WTC11 (cell line): ENCODE data around the gene SCAF4. TPM values are rescaled to one million over a fixed set of nuclear protein-coding genes. Genes with fewer than 3 reads are reported as not detected.

ENCODE experiments used
- ATAC-seq: fragments of 200-7000 bp; cut with Tn5 transposase; 2 replicates; pipeline ENCODE4 v1.10.0; 2021; ENCODE audit warnings: mild to moderate bottlenecking, moderate library complexity
- CTCF ChIA-PET: fragments of 300-600 bp; sonication (Branson Sonifier 250); formaldehyde crosslinking; loops from one replicate; lab custom pipeline; 2021; ENCODE audit warnings: antibody characterized with exemption; lab: Charles Lee
- POLR2A ChIA-PET: fragments of 350-600 bp; sonication (Branson Sonifier 250); formaldehyde crosslinking; loops from one replicate; lab custom pipeline; 2021; ENCODE audit warnings: antibody characterized with exemption; lab: Charles Lee
- DNase-seq: peaks from one replicate; pipeline ENCODE4 v3.0.0; 2021; ENCODE audit warnings: low spot score
- H3K27ac Mint-ChIP-seq: 2 replicates; pipeline ENCODE4 v1.8.0; 2021; ENCODE audit warnings: mixed read lengths
- H3K27me3 Mint-ChIP-seq: 2 replicates; pipeline ENCODE4 v1.8.0; 2021; ENCODE audit warnings: low read depth, mild to moderate bottlenecking, moderate library complexity, mixed read lengths
- H3K36me3 Mint-ChIP-seq: 2 replicates; pipeline ENCODE4 v1.8.0; 2021; ENCODE audit warnings: mixed read lengths
- H3K4me1 Mint-ChIP-seq: 2 replicates; pipeline ENCODE4 v1.8.0; 2022; ENCODE audit warnings: mixed read lengths
- H3K4me3 Mint-ChIP-seq: 2 replicates; pipeline ENCODE4 v1.8.0; 2021; ENCODE audit warnings: mild to moderate bottlenecking, moderate library complexity, mixed read lengths
- H3K9me3 Mint-ChIP-seq: 2 replicates; pipeline ENCODE4 v1.8.0; 2021; ENCODE audit warnings: mixed read lengths
- CREM ChIP-seq: sonication (generic); formaldehyde crosslinking; IDR thresholded peaks from 2 replicates; pipeline ENCODE4 v1.8.1; 2022; ENCODE audit warnings: mild to moderate bottlenecking, missing genetic modification reagents, moderate library complexity
- ELF4 ChIP-seq: sonication (generic); formaldehyde crosslinking; IDR thresholded peaks from 2 replicates; pipeline ENCODE4 v1.8.1; 2022; ENCODE audit warnings: low read depth, mild to moderate bottlenecking, moderate library complexity, missing genetic modification reagents
- JUN ChIP-seq: sonication (generic); formaldehyde crosslinking; IDR thresholded peaks from 2 replicates; pipeline ENCODE4 v1.8.0; 2023; ENCODE audit warnings: mild to moderate bottlenecking, missing genetic modification reagents
- NFYB ChIP-seq: sonication (generic); formaldehyde crosslinking; conservative IDR thresholded peaks from 2 replicates; pipeline ENCODE4 v1.8.0; 2022; ENCODE audit warnings: low read depth, missing genetic modification reagents
- SOX15 ChIP-seq: fragments of 250-450 bp; sonication (Bioruptor Pico); IDR thresholded peaks from 2 replicates; pipeline ENCODE4 v1.9.0; 2021; ENCODE audit warnings: mild to moderate bottlenecking
- SP1 ChIP-seq: sonication (generic); formaldehyde crosslinking; conservative IDR thresholded peaks from 2 replicates; pipeline ENCODE4 v1.8.1; 2022; ENCODE audit warnings: missing genetic modification reagents
- ZBTB21 ChIP-seq: sonication (generic); formaldehyde crosslinking; IDR thresholded peaks from 2 replicates; pipeline ENCODE4 v1.8.1; 2023; ENCODE audit warnings: mild to moderate bottlenecking, missing genetic modification reagents, borderline replicate concordance
- ZBTB43 ChIP-seq: sonication (generic); formaldehyde crosslinking; IDR thresholded peaks from 2 replicates; pipeline ENCODE4 v1.8.1; 2023; ENCODE audit warnings: mild to moderate bottlenecking, missing genetic modification reagents
- ZNF232 ChIP-seq: sonication (generic); formaldehyde crosslinking; IDR thresholded peaks from 2 replicates; pipeline ENCODE4 v1.8.0; 2022; ENCODE audit warnings: mild to moderate bottlenecking, missing genetic modification reagents
- ZNF263 ChIP-seq: sonication (generic); formaldehyde crosslinking; IDR thresholded peaks from 2 replicates; pipeline ENCODE4 v1.8.1; 2022; ENCODE audit warnings: low read depth, mild to moderate bottlenecking, moderate library complexity, missing genetic modification reagents
- ZNF317 ChIP-seq: sonication (generic); formaldehyde crosslinking; IDR thresholded peaks from 2 replicates; pipeline ENCODE4 v1.8.1; 2023; ENCODE audit warnings: low read depth, mild to moderate bottlenecking, moderate library complexity, missing genetic modification reagents, borderline replicate concordance
- ZNF396 ChIP-seq: fragments of 250-450 bp; sonication (Bioruptor Pico); IDR thresholded peaks from 2 replicates; pipeline ENCODE4 v1.8.0; 2021; ENCODE audit warnings: mild to moderate bottlenecking, moderate library complexity, borderline replicate concordance
- ZNF423 ChIP-seq: fragments of 250-450 bp; sonication (Bioruptor Pico); IDR thresholded peaks from 2 replicates; pipeline ENCODE4 v2.1.2; 2022; ENCODE audit warnings: mild to moderate bottlenecking, moderate library complexity
- total RNA-seq: library from RNA; stranded (reverse); gene quantifications from 3 replicates; pipeline ENCODE4 v1.2.3, GENCODE V29; 2021
- TF ChIP-seq, protein P1 (sequence below): sonication (generic); formaldehyde crosslinking; IDR thresholded peaks from 2 replicates; pipeline ENCODE4 v1.8.1; 2023; ENCODE audit warnings: mild to moderate bottlenecking, missing genetic modification reagents
- TF ChIP-seq, protein P2 (sequence below): sonication (generic); formaldehyde crosslinking; IDR thresholded peaks from 2 replicates; pipeline ENCODE4 v1.8.1; 2023; ENCODE audit warnings: mild to moderate bottlenecking, missing genetic modification reagents, moderate library complexity
- TF ChIP-seq, protein P3 (sequence below): sonication (generic); formaldehyde crosslinking; IDR thresholded peaks from 2 replicates; pipeline ENCODE4 v1.8.1; 2023; ENCODE audit warnings: mild to moderate bottlenecking, missing genetic modification reagents, borderline replicate concordance
- TF ChIP-seq, protein P4 (sequence below): sonication (generic); formaldehyde crosslinking; IDR thresholded peaks from 2 replicates; pipeline ENCODE4 v1.8.1; 2023; ENCODE audit warnings: mild to moderate bottlenecking, missing genetic modification reagents, moderate library complexity
- TF ChIP-seq, protein P5 (sequence below): sonication (generic); formaldehyde crosslinking; conservative IDR thresholded peaks from 2 replicates; pipeline ENCODE4 v1.8.1; 2023; ENCODE audit warnings: mild to moderate bottlenecking, low read depth, missing genetic modification reagents, moderate library complexity
- TF ChIP-seq, protein P6 (sequence below): sonication (generic); formaldehyde crosslinking; IDR thresholded peaks from 2 replicates; pipeline ENCODE4 v1.8.1; 2022; ENCODE audit warnings: mild to moderate bottlenecking, moderate library complexity, missing genetic modification reagents
- TF ChIP-seq, protein P7 (sequence below): fragments of 250-450 bp; sonication (Bioruptor Pico); IDR thresholded peaks from 2 replicates; pipeline ENCODE4 v2.1.2; 2022; ENCODE audit warnings: mild to moderate bottlenecking, moderate library complexity

SCAF4 gene
- total RNA-seq, 1 experiment from 2014 or later: 54.0 TPM

DNA sequence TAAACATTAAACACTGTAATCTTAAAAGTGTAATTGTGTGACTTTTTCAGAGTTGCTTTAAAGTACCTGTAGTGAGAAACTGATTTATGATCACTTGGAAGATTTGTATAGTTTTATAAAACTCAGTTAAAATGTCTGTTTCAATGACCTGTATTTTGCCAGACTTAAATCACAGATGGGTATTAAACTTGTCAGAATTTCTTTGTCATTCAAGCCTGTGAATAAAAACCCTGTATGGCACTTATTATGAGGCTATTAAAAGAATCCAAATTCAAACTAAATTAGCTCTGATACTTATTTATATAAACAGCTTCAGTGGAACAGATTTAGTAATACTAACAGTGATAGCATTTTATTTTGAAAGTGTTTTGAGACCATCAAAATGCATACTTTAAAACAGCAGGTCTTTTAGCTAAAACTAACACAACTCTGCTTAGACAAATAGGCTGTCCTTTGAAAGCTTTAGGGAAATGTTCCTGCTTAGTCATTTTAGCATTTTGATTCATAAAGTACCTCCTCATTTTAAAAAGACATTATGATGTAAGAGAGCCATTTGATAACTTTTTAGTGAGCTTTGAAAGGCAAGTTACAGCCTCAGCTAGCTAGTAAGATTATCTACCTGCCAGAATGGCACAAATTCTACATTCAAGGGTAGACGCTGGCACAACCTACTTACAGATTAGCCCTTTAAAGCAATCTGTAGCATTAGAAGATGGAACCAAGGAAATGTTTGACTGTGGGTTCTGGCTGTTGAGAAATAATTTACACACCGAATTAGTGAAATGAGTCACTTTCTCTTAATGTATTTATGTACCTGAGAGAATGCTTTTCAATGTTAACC is 63.0 kb downstream of the SCAF4 start:
- H3K27ac Mint-ChIP-seq: peak overlapping the region; percentile 78
- ChIA-PET POLR2A (no interaction called here), CTCF (no interaction called here)
- H3K9me3 Mint-ChIP-seq: no peaks in the 10 kb centered on the region
- no peak for ATAC-seq
- peaks cover 42% of the 10 kb centered on the region for H3K36me3 Mint-ChIP-seq
- no peak for DNase-seq
- H3K4me3 Mint-ChIP-seq: no peak overlapping the region
- TF ChIP-seq, protein P1, sequence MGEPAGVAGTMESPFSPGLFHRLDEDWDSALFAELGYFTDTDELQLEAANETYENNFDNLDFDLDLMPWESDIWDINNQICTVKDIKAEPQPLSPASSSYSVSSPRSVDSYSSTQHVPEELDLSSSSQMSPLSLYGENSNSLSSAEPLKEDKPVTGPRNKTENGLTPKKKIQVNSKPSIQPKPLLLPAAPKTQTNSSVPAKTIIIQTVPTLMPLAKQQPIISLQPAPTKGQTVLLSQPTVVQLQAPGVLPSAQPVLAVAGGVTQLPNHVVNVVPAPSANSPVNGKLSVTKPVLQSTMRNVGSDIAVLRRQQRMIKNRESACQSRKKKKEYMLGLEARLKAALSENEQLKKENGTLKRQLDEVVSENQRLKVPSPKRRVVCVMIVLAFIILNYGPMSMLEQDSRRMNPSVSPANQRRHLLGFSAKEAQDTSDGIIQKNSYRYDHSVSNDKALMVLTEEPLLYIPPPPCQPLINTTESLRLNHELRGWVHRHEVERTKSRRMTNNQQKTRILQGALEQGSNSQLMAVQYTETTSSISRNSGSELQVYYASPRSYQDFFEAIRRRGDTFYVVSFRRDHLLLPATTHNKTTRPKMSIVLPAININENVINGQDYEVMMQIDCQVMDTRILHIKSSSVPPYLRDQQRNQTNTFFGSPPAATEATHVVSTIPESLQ (CRISPR knock-in tag): no peak
- no peaks in the 10 kb centered on the region for H3K27me3 Mint-ChIP-seq
- peaks cover 60% of the 10 kb centered on the region for H3K4me1 Mint-ChIP-seq

DNA sequence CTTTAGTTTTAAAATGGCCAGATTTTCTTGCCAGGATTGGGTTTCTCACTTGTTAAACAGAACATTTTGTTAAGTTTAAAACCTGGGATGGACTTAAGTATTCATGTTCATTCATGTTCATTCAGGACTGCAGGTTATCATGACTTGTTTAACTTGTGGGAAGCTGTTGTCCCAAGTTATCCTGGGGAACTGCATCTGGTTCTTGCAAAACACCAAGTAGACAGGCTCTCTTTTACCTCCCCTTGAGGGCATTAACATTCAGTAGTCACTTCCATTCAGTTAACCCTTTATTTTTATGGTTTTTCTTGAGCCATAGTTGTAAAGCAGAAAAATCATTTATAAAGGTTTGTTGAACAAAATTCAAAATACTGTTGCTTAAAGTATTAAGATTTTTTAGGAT is 64.3 kb downstream of the SCAF4 start:
- Mint-ChIP-seq H3K4me1 (peaks cover 60% of the 10 kb centered on the region), H3K36me3 (peaks cover 48% of the 10 kb centered on the region), H3K27ac (peak overlapping the region; percentile 77; the same call in 1 of the 2 replicates), H3K9me3 (no peaks in the 10 kb centered on the region), H3K4me3 (no peak overlapping the region), H3K27me3 (no peaks in the 10 kb centered on the region)
- ChIA-PET CTCF (no interaction called here), POLR2A (interaction anchor here (0.9 kb wide), 1 partner anchor 63 kb away, joined by 3 read pairs; no protein-coding TSS in a partner anchor)
- ATAC-seq: no peak
- DNase-seq: no peak
- TF ChIP-seq CREM (CRISPR knock-in tag) (no peak), ZNF423 (CRISPR knock-in tag) (no peak), ZBTB43 (CRISPR knock-in tag) (no peak), ZNF232 (CRISPR knock-in tag) (no peak), ELF4 (CRISPR knock-in tag) (no peak), ZNF317 (CRISPR knock-in tag) (no peak), SP1 (CRISPR knock-in tag) (no peak), ZNF396 (CRISPR knock-in tag) (no peak), SOX15 (CRISPR knock-in tag) (no peak), JUN (CRISPR knock-in tag) (no peak), ZBTB21 (CRISPR knock-in tag) (no peak), NFYB (no peak), ZNF263 (CRISPR knock-in tag) (no peak)
- TF ChIP-seq, protein P2, sequence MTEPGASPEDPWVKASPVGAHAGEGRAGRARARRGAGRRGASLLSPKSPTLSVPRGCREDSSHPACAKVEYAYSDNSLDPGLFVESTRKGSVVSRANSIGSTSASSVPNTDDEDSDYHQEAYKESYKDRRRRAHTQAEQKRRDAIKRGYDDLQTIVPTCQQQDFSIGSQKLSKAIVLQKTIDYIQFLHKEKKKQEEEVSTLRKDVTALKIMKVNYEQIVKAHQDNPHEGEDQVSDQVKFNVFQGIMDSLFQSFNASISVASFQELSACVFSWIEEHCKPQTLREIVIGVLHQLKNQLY (CRISPR knock-in tag): no peak
- TF ChIP-seq, protein P3, sequence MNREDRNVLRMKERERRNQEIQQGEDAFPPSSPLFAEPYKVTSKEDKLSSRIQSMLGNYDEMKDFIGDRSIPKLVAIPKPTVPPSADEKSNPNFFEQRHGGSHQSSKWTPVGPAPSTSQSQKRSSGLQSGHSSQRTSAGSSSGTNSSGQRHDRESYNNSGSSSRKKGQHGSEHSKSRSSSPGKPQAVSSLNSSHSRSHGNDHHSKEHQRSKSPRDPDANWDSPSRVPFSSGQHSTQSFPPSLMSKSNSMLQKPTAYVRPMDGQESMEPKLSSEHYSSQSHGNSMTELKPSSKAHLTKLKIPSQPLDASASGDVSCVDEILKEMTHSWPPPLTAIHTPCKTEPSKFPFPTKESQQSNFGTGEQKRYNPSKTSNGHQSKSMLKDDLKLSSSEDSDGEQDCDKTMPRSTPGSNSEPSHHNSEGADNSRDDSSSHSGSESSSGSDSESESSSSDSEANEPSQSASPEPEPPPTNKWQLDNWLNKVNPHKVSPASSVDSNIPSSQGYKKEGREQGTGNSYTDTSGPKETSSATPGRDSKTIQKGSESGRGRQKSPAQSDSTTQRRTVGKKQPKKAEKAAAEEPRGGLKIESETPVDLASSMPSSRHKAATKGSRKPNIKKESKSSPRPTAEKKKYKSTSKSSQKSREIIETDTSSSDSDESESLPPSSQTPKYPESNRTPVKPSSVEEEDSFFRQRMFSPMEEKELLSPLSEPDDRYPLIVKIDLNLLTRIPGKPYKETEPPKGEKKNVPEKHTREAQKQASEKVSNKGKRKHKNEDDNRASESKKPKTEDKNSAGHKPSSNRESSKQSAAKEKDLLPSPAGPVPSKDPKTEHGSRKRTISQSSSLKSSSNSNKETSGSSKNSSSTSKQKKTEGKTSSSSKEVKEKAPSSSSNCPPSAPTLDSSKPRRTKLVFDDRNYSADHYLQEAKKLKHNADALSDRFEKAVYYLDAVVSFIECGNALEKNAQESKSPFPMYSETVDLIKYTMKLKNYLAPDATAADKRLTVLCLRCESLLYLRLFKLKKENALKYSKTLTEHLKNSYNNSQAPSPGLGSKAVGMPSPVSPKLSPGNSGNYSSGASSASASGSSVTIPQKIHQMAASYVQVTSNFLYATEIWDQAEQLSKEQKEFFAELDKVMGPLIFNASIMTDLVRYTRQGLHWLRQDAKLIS (CRISPR knock-in tag): no peak
- TF ChIP-seq, protein P4, sequence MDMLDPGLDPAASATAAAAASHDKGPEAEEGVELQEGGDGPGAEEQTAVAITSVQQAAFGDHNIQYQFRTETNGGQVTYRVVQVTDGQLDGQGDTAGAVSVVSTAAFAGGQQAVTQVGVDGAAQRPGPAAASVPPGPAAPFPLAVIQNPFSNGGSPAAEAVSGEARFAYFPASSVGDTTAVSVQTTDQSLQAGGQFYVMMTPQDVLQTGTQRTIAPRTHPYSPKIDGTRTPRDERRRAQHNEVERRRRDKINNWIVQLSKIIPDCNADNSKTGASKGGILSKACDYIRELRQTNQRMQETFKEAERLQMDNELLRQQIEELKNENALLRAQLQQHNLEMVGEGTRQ (CRISPR knock-in tag): no peak
- TF ChIP-seq, protein P5, sequence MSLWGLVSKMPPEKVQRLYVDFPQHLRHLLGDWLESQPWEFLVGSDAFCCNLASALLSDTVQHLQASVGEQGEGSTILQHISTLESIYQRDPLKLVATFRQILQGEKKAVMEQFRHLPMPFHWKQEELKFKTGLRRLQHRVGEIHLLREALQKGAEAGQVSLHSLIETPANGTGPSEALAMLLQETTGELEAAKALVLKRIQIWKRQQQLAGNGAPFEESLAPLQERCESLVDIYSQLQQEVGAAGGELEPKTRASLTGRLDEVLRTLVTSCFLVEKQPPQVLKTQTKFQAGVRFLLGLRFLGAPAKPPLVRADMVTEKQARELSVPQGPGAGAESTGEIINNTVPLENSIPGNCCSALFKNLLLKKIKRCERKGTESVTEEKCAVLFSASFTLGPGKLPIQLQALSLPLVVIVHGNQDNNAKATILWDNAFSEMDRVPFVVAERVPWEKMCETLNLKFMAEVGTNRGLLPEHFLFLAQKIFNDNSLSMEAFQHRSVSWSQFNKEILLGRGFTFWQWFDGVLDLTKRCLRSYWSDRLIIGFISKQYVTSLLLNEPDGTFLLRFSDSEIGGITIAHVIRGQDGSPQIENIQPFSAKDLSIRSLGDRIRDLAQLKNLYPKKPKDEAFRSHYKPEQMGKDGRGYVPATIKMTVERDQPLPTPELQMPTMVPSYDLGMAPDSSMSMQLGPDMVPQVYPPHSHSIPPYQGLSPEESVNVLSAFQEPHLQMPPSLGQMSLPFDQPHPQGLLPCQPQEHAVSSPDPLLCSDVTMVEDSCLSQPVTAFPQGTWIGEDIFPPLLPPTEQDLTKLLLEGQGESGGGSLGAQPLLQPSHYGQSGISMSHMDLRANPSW (CRISPR knock-in tag): no peak
- TF ChIP-seq, protein P6, sequence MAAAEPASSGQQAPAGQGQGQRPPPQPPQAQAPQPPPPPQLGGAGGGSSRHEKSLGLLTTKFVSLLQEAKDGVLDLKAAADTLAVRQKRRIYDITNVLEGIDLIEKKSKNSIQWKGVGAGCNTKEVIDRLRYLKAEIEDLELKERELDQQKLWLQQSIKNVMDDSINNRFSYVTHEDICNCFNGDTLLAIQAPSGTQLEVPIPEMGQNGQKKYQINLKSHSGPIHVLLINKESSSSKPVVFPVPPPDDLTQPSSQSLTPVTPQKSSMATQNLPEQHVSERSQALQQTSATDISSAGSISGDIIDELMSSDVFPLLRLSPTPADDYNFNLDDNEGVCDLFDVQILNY: no peak
- TF ChIP-seq, protein P7, sequence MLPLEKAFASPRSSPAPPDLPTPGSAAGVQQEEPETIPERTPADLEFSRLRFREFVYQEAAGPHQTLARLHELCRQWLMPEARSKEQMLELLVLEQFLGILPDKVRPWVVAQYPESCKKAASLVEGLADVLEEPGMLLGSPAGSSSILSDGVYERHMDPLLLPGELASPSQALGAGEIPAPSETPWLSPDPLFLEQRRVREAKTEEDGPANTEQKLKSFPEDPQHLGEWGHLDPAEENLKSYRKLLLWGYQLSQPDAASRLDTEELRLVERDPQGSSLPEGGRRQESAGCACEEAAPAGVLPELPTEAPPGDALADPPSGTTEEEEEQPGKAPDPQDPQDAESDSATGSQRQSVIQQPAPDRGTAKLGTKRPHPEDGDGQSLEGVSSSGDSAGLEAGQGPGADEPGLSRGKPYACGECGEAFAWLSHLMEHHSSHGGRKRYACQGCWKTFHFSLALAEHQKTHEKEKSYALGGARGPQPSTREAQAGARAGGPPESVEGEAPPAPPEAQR (CRISPR knock-in tag): no peak
